Neural cell (in vitro differentiated cells): ENCODE data around the gene RSPO3.

ENCODE experiments used
- CTCF ChIP-seq: fragments of 450-650 bp; IDR thresholded peaks from 2 replicates; pipeline ENCODE4 v1.5.1; 2014; ENCODE audit warnings: antibody characterized with exemption, mild to moderate bottlenecking, moderate library complexity; ENCODE audit not compliant: poor library complexity, severe bottlenecking
- POLR2AphosphoS5 ChIP-seq: IDR thresholded peaks from 2 replicates; pipeline ENCODE4 v1.6.1; 2012
- RAD21 ChIP-seq: fragments of 450-650 bp; conservative IDR thresholded peaks from 2 replicates; pipeline ENCODE4 v1.6.1; 2014; ENCODE audit warnings: antibody characterized with exemption, mild to moderate bottlenecking, moderate library complexity
- REST ChIP-seq: IDR thresholded peaks from 2 replicates; pipeline ENCODE4 v1.6.1; 2012; ENCODE audit warnings: borderline replicate concordance

DNA sequence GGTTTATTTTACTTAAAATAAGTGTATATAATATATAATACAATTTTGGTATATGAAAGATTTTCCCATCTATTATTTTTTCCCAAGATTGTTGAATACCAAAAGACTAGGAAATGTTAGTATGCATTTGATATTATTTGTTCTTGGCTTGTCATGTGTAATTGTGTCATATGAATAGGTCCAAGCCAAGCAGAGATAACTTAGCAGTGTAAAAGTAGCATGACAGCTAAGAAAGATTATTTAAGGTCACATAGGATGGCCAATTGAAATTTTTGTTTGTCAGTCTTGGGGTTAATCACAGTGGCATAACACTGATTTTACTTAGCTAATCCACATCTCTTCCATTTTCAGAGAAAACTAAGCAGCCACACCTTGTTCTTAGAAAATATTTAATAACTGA, 38.8 kb upstream of the RSPO3 start:
- TF ChIP-seq CTCF = no peak
- no peak for TF ChIP-seq REST
- TF ChIP-seq RAD21 = no peak
- no peak for TF ChIP-seq POLR2AphosphoS5
